Hepatocyte (in vitro differentiated cells): ENCODE results near the gene SUMF1.

Experiments used
- EZH2 ChIP-seq: fragments of 200-600 bp; sonication (generic); IDR thresholded peaks from 2 replicates; pipeline ENCODE4 v1.6.1; 2016; ENCODE audit warnings: antibody characterized with exemption, mild to moderate bottlenecking, borderline replicate concordance
- EZH2phosphoT487 ChIP-seq: fragments of 200-600 bp; sonication (generic); IDR thresholded peaks from one replicate; pipeline ENCODE4 v1.6.1; 2018; ENCODE audit warnings: antibody characterized with exemption, mild to moderate bottlenecking, low read depth, moderate library complexity; ENCODE audit not compliant: unreplicated experiment, severe bottlenecking
- TF ChIP-seq, protein P1 (sequence below): fragments of 200-600 bp; sonication (generic); IDR thresholded peaks from 2 replicates; pipeline ENCODE4 v1.5.1; 2016; ENCODE audit warnings: antibody characterized with exemption, mild to moderate bottlenecking; ENCODE audit not compliant: poor library complexity

DNA sequence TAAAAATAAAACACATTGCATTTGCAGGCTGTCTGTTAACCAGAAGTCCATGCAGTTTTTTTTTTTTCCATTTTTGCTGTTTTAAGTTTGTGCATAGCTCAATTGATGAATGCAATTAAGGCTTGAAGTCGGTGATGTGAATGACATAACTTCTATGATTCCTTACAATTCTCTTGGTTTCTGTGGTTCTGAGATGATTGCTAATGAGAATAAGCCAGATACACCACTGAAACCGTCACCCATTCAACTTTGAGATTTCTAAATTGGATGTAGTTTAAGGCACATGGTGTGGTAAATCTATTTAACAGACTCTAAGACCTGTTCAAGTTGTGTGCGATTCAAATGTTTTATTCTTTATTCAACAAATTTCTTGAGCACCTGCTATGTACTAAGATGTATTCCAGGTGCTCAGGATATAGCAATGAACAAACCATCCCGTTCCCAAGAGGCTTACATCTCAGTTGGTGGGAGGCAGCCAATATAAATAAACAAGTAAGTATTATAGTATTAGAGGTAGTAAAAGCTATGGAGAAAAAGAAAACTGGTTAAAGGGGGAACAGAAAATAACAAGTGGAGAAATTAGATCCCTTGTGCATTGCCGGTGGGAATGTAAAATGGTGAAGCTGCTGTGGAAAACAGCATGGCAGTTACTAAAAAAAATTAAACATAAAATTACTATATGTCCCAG, 30.1 kb upstream of the SUMF1 start:
- TF ChIP-seq, protein P1, sequence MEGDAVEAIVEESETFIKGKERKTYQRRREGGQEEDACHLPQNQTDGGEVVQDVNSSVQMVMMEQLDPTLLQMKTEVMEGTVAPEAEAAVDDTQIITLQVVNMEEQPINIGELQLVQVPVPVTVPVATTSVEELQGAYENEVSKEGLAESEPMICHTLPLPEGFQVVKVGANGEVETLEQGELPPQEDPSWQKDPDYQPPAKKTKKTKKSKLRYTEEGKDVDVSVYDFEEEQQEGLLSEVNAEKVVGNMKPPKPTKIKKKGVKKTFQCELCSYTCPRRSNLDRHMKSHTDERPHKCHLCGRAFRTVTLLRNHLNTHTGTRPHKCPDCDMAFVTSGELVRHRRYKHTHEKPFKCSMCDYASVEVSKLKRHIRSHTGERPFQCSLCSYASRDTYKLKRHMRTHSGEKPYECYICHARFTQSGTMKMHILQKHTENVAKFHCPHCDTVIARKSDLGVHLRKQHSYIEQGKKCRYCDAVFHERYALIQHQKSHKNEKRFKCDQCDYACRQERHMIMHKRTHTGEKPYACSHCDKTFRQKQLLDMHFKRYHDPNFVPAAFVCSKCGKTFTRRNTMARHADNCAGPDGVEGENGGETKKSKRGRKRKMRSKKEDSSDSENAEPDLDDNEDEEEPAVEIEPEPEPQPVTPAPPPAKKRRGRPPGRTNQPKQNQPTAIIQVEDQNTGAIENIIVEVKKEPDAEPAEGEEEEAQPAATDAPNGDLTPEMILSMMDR: no peak
- TF ChIP-seq EZH2phosphoT487: no peak
- TF ChIP-seq EZH2: no peak
